Stimulated activated CD8-positive, alpha-beta memory T cell treated with anti-CD3 and anti-CD28 coated beads, Interleukin-7, amount 100 ng/mL, for 48 hours (primary cell): ENCODE data around the gene DUSP1.

Source experiments
- DNase-seq, 2 donors: peaks; one replicate each; pipeline ENCODE4 v3.0.0-alpha.2; 2020; ENCODE audit warnings: low read depth in 1 of 2; ENCODE audit errors: extremely low read depth in 1 of 2

The DUSP1 gene

DNA sequence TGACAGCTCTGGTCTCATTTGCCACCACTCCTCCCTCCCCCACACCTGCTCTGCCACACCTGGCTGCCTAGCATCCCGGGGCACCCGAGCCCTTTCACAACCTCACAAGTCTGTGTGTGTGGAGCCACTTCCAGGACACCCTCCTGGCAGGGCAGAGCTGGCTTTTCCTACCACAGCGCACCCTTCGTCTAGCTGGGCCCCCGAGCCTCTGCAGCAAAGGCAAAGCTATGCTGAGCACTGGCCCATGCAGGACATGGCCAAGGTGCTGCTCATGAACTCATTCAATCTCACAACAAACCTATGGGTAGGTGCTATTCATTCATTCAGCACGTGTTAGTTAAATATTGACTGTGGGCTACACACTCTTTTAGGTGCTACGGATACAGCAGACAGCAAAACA, 43.4 kb downstream of the DUSP1 start:
- no peak for DNase-seq

DNA sequence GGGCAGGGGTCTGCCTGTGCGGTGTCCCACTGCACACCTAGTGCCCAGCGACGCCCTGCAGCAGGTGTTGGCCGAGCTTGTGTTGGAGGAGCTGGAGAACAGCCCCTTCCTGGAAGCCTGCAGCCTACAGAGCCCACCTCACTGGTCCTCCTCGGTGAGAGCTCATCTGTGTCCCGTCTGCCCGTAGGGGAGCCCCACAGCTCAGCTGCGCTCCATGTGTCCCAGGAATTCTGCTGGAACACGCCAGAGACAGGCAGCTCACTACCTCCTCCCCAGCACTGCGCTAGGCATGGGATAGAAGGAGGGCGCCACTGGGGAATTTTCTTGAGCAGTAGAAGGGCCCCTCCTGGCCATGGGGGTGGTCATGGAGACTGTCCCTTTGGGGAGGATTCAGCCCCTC, 44.0 kb downstream of the DUSP1 start:
- DNase-seq, result no peak

DNA sequence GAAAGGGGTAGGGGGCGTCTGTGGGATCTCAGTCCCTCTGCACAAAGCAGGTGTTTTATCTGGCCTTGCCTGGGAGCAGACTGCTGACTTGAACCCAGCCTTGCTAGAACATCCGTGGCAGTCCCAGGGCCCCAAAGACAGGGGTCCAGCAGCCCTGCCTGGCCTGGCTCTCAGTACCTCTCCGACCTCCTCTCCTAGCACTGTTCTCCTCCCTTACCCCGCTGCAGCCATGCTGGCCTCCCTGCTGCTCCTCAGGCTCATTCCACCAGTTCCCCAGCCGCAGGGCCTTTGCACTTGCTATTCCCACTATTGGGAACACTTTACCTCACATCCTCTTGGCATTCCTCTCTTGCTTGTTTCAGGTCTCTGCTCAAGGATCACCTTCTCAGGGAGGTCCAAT, 45.2 kb downstream of the DUSP1 start:
- DNase-seq, result no peak

DNA sequence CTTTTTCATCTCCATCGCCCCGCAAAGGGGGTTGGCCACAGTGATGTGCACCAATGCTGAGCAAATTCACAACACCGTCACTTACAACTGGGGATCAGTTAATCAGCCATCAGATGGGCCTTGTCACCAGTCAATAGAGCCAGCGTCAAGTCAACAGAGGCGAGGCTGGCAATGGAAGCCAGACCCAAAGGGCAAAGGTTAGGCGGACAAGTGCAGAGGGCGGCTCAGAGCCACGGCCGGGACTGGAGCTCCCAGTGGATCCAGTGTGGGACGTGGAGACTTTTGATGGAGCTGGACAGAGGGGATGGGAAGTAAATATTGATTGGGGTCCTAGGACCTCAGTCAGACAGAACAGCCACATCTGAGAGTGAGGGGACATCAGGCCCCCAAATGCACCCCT, 45.7 kb downstream of the DUSP1 start:
- no peak for DNase-seq

- no peak for DNase-seq
These were observed 46.5 kb downstream of the DUSP1 start for GRCh38 chr5:172724242-172725183.

GRCh38 chr5:172723508-172723907, 47.5 kb downstream of the DUSP1 start:
- DNase-seq, result no peak

DNA sequence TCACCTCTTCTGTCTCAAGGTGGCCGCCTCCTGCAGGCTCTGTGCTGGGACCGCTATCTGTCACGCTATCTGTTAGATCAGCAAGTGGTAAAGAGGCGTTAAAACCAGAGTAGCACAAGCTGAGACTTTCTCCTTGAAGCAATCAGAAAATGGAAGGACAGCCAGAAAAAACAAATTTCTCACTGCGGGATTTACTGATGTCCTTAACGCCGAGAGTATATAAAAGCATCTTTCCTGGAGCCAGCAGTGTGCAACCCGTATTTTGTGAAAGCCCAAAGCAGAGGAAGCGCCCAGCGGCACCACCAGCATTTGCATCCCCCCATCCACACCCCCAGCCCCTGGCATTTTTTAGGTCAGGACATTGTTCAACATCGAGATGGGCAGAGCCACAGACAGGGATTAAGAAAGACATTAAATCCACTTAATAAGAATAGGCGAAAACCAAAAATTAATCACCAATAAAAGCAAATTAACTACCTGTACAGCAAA, 48.6 kb downstream of the DUSP1 start:
- DNase-seq, result no peak

- DNase-seq, result no peak
These were observed 49.3 kb downstream of the DUSP1 start for GRCh38 chr5:172721455-172722326.

GRCh38 chr5:172720655-172721054, 50.3 kb downstream of the DUSP1 start:
- DNase-seq, result no peak

DNA sequence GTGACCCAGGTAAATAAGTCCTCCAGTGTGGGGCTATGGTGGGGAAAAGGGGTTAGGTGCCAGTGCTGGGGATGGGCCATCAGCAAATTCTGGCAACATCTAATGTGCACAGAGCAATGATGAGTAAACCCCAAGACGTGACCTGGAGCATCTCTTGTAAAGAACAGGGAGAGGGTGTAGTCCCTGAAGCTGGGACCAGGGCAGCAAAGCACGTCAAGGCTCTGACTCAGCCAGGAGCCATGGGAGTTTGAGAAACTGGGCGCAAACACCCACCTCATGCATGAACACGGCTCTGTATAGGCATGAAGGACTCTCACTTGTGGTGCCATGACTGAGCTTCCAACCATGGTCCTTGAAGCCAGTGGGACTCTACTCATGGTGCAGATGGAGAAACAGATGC, 51.8 kb downstream of the DUSP1 start:
- no peak for DNase-seq

DNA sequence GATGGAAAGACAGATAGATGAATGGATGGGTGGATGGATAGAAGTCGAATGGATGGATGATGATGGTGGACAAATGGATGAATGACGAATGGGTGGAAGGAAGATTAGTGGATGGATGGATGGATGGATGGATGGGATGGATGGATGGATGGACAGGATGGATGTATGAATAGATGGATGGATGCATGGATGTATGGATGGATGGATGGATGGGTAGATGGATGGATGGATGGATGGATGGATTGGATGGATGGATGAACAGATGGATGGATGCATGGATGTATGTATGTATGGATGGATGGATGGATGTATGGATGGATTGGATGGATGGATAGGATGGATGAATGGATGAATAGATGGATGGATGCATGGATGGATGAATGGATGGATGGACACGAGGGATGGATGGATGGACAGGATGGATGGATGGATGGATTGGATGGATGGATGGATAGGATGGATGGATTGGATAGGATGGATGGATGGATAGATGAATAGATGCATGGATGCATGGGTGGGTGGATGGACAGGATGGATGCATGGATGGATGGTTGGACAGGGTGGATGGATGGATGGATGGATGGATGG, 52.4 kb downstream of the DUSP1 start:
- DNase-seq, result no peak
